Forelimb muscle (tissue), 1 donor: ENCODE results near the gene OBSL1. TPM values are rescaled to one million over a fixed set of nuclear protein-coding genes. Genes with fewer than 3 reads are reported as not detected.

Experiments
- DNase-seq: peaks from one replicate; pipeline ENCODE4 v3.0.0-alpha.2; 2013; ENCODE audit warnings: low read depth
- polyA plus RNA-seq: library from polyadenylated mRNA; unstranded; fragments of 120-200 nt; gene quantifications from one replicate; pipeline ENCODE4 v1.2.1, GENCODE V29; 2013; ENCODE audit not compliant: insufficient read length

The OBSL1 gene
- polyA plus RNA-seq, 1 donor: 138 TPM

- DNase-seq: no peak
These were observed 57.6 kb downstream of the OBSL1 start for GRCh38 chr2:219513787-219514186.

DNA sequence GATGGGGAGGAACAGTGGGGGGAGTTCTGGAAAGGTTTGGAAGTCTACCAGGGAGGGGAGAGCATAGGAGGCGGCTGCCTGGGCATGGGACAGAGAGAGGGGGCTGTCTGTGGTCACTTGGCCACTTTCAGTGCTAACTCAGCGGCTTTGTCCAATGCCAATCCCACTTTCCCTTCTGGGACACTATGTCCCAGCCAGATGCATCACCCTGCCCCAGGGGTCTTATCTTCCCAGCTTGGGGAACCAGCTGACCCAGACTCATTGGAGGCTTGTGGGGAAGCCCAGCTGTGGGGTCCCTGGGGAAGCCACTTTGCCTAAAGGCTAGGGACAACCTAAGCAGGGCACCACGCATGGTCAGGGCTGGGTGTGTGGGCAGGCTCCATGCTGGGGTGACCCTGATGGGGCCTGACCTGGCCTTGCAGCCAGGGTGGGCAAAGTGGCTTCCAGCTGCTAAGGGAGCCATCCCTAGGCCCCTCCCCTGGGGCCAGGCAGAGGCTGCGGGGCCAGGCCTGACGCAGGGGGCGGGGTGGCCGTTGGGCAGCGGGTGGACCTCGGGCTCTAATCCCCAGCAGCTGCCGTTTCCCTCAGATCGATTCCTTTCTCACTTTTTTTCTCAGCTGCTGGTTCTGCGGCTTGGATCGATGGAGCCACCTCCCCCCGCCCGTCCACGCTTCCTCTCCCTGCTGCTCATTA, 58.7 kb downstream of the OBSL1 start:
- DNase-seq: no peak

DNA sequence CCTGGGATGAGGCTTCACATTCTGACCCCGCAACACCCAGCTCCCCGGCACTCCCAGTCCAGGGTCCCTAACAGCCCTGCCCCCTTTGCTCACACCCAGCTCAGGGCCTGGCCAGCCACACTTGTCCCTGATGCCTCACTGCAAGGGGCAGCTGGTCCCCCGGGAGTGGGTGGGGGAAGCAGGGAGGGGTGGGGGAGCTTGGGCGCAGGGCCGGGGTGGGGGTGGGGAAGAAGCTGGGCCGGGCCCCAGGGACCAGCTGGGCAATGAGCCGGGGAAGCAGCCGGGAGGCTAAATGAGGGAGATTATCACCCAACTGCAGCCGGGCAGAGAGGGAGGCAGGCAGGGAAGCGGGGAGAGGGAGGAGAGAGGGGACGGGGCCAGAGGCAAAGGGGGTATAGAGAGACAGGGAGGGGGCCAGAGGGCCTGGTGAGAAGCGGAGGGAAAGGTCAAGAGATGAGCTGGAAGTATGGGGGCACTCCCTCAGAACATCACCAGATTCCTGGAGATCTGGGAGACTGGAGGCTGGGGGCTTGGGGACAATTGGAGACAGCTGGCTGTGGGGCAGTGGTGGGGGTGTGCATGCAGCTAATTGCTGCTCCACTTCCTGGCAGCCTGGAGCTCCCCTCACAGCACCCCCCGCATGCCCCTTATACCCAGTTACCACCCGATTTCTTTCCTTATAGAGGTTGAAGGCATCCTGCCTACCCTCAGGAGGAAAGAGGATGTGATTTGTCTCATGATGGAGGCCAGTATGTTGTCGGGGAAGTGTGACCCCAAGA, 59.6 kb downstream of the OBSL1 start:
- DNase-seq: no peak

DNA sequence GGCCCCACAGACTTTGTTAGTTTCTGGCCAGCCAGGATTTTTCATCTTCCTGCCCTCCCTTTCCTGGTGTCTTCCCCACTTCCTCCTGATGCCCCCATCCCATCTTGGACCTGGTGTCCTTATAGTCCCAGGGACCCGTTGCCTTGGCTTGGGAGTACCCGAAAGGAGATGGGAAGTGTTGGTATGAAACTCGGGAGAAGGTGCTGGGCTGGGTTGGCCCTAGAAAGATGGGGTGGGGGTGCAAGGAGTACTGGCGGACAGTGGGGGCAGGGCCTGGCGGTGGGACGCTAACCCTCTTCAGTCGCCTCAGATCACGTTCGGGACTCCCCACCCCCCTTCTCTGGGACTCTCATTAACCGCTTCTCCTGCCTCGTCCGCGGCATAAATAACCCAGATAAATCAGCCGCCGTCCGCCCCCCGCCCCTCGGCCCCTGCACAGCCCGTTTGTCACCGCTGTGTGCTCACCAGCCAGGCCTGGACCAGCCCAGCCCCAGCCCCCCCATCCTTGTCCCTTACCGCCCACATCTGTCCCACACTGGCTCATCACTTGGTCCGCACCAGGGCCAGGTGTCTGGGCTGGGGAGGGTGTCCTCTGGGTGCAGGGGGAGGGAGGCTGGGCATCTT, 60.7 kb downstream of the OBSL1 start:
- no peak for DNase-seq

DNA sequence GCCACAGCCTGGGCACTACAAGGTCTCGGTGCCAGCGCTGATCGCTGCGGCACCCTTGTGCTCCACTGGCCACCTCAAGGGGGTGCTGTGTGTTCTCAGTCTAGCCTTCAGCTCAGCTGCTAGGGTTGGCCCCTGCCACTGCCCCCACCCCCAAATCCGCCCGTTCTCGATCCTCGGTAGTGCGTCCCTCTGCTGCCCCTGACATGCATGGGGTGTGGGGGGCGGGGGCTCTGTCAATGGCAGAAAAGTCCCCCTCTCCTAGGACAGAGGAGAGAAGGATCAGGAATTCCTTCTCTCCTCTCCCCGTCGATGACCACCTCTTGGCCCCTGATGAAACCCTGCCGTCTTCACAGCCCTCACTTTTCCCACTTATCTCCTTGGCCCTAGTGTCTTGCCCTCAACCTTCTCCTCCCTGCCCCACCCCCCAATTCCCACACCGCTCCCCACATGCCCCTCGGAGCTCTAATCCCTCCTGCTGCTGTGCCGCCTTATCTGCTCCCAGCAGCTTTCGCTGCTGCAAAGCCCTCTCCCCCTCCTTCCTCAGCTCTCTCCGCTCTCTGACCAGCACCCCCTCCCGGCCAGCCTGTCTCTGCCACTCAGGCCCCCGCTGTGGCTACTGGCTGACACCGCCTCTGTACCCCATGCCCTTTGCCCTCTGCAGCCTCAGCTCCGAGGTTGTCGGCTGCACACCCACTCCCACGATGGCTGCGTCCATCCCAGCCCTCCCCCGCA, 61.4 kb downstream of the OBSL1 start:
- no peak for DNase-seq

GRCh38 chr2:219508971-219509779, 62.2 kb downstream of the OBSL1 start:
- DNase-seq: no peak

DNA sequence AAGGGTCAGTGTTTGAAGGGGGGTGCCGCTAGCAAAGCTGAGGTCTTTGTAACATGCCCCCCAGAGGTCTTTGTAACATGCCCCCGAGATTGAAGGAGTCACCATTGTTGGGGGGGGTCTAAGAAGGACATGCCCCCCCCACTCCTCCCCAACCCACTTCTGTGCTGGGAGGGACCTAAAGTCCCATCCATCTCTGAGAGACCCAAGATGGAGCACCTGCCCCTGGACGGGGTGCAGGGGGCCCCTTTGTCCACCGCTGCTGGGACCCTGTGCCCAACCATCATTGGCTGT, 63.0 kb downstream of the OBSL1 start:
- DNase-seq: no peak

- no peak for DNase-seq
These were observed 63.5 kb downstream of the OBSL1 start for GRCh38 chr2:219507581-219508443.

DNA sequence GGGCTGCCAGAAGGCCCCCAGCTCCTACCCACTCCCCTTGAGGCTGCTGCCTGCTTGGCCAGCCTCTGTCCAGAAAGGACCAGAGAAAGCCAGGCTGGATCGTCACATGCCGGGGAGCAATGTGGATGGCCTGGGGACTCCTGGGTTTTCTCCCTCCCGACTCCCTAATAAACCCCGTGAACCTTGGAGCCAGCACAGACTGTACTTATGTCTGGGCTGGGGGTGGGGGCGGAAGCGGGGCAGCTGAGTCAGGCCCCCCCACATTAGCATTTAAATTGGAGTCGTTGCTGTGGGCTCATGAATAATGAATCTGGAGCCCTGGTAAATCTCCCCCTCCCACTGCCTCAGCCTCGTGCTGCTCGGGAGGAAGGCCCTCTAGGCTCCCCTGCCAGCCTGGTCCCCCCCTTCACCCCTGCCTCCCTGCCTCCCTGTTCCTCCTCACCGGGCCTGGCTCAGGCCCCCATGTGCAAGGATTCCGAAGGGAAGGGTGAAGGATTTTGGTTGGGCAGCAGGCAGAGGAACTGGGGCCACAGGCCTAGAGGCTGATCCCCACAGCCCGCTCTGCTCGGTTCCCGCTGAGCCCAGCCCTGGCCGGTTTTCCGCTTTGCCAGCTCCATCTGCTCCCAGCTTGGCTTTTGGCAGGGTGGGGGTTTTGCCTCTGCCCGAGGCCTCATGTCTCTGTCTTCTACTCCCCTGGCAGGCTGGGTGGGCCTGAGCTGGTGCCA, 64.4 kb downstream of the OBSL1 start:
- no peak for DNase-seq

GRCh38 chr2:219506153-219506801, 65.1 kb downstream of the OBSL1 start:
- DNase-seq: no peak

- DNase-seq: no peak
These were observed 65.8 kb downstream of the OBSL1 start for GRCh38 chr2:219505585-219505984.

DNA sequence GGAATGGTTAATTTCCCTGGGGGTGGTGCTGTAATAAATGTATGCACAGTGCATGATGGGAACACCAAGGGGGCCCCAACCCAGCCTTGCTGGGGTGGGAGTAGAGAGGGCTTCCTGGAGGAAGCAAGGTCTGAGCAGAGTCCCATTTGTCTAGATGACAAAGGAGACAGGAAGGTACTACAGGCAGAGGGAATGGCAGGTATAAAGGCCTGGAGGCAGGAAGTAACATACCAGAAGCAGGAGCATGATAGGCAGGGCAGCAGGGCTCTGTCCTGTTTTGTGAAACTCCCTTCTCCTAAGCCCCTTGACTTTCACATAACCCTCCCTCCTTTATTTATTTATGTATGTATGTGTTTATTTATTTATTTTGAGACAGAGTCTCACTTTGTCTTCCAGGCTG, 68.7 kb downstream of the OBSL1 start:
- no peak for DNase-seq

- no peak for DNase-seq
These were observed 69.5 kb downstream of the OBSL1 start for GRCh38 chr2:219501849-219502248.

Other genes with a start within 250 kb of the OBSL1 start
- not detected for gene RESP18, start 238.8 kb downstream of the OBSL1 start, polyA plus RNA-seq
- gene DNPEP, start 183.6 kb downstream of the OBSL1 start, polyA plus RNA-seq: 33.7 TPM
- 5,672 TPM for gene DES, start 153.2 kb downstream of the OBSL1 start, polyA plus RNA-seq
- 235 TPM for gene SPEG, start 136.7 kb downstream of the OBSL1 start, polyA plus RNA-seq
- 22.8 TPM for gene GMPPA, start 72.6 kb downstream of the OBSL1 start, polyA plus RNA-seq
- 0.47 TPM for gene ASIC4, start 57.1 kb downstream of the OBSL1 start, polyA plus RNA-seq
- gene CHPF, start 27.7 kb downstream of the OBSL1 start, polyA plus RNA-seq: 50.8 TPM
- gene TMEM198, start 27.5 kb downstream of the OBSL1 start, polyA plus RNA-seq: 2.6 TPM
- gene INHA, start 771 bp upstream of the OBSL1 start, polyA plus RNA-seq: 0.37 TPM
- gene STK11IP, start 26.3 kb upstream of the OBSL1 start, polyA plus RNA-seq: 17.8 TPM
- gene SLC4A3, start 56.1 kb upstream of the OBSL1 start, polyA plus RNA-seq: 6.9 TPM